ENCODE measurements around the gene DNAJC2.

DNAJC2 gene

GRCh38 chr7:103346396-103346795, 1.8 kb upstream of the DNAJC2 start:
- no peak for FAIRE-seq
- no peak for DNase-seq (ENCODE audit: insufficient read length, low spot score)
- TF ChIP-seq PAX5 (IDR thresholded peaks at IDR 0.05; ENCODE audit: insufficient read depth, low read length, severe bottlenecking) (no peak), POLR2AphosphoS5 (IDR thresholded peaks at IDR 0.05; ENCODE audit: low read depth, low read length) (no peak), TAF1 (IDR thresholded peaks at IDR 0.05; ENCODE audit: low read depth, low read length) (no peak), POLR2A (IDR thresholded peaks at IDR 0.05; ENCODE audit: low read depth, low read length) (no peak)

DNA sequence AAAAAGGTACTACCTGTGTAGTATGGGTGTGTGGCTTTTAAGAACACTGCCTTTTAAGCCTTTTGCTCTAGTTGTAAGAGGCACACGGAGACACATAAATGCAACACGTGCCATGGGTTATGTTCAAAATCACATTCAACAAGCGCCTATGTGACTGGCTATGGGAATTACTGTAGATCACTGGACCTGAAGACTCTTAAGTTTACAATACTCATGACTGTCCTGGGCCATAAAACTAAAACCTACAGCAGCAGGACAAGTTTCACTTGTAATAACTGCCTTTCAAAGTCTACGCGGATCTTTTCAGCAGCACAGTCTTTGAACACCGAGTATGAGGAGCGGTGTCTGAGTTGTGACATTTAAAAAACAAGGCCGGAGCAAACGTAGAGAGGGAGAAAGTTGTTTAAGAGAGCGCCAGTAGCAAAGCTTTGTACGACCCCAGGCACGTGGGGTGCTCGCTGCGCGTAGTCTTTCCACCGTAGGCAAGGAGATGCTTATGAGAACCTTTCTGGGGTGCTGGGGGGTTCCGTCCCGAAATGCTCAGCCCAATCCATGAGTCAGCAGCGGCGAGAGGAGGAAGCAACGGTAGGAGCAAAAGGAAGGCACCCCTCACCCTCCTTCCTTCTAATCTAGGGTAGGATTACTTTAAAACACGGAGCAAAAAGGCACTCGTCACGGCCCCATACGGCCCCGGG, 662 bp downstream of the DNAJC2 start:
- TF ChIP-seq TAF1 (IDR thresholded peaks at IDR 0.05; ENCODE audit: low read depth, low read length): no peak
- no peak for TF ChIP-seq PAX5 (IDR thresholded peaks at IDR 0.05; ENCODE audit: insufficient read depth, low read length, severe bottlenecking)
- peak; percentile 5 for FAIRE-seq
- peak; percentile 15 for DNase-seq (ENCODE audit: insufficient read length, low spot score)

DNA sequence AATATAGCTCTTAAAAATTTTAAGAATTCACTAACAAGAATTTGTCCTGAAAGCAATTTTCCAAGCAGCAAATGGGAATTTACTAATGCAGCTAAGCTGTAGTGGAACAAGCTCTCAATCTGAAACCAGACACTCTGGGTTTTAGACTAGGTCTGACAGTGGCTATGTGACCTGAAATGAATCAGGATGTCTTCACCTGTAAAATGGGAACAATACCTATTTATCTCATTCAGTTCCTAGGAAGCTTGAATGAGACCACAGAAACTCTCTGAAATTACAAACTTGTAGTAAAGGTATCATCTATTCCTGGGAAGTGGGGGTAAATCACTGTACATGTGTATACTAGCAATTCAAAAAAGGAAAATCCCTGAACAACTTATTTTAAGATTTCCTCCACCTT, 1.2 kb downstream of the DNAJC2 start:
- DNase-seq (ENCODE audit: insufficient read length, low spot score): no peak
- no peak for FAIRE-seq
- TF ChIP-seq PAX5 (IDR thresholded peaks at IDR 0.05; ENCODE audit: insufficient read depth, low read length, severe bottlenecking) (no peak), TAF1 (IDR thresholded peaks at IDR 0.05; ENCODE audit: low read depth, low read length) (no peak)

DNA sequence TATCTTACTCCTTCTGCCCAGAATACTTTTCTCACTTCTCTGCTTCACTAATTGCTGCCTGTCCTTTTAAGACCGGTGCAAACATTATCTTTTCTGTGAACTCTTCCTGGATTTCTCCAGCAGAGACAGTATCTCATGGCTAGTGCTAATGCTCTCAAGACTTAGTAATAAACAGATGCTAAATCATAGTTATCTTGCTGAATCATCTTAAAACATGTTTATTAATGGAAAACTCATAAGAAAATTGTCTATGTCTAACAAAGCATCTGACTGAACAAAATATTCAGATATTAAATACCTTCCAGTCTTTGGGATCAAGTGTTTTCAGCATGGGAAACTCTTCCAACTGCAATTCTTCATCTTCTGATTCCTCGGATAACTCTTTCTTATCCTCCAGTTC, 3.1 kb downstream of the DNAJC2 start:
- DNase-seq (ENCODE audit: insufficient read length, low spot score): no peak
- TF ChIP-seq POU2F2 (IDR thresholded peaks at IDR 0.05; ENCODE audit: low read depth, low read length): no peak
- no peak for TF ChIP-seq POLR2A (IDR thresholded peaks at IDR 0.05; ENCODE audit: low read depth, low read length)
- TF ChIP-seq TAF1 (IDR thresholded peaks at IDR 0.05; ENCODE audit: low read depth, low read length): no peak
- no peak for TF ChIP-seq POLR2AphosphoS5 (IDR thresholded peaks at IDR 0.05; ENCODE audit: low read depth, low read length)
- no peak for TF ChIP-seq SPI1 (IDR thresholded peaks at IDR 0.05; ENCODE audit: low read depth, low read length)
- no peak for TF ChIP-seq PAX5 (IDR thresholded peaks at IDR 0.05; ENCODE audit: insufficient read depth, low read length, severe bottlenecking)
- FAIRE-seq: no peak

DNA sequence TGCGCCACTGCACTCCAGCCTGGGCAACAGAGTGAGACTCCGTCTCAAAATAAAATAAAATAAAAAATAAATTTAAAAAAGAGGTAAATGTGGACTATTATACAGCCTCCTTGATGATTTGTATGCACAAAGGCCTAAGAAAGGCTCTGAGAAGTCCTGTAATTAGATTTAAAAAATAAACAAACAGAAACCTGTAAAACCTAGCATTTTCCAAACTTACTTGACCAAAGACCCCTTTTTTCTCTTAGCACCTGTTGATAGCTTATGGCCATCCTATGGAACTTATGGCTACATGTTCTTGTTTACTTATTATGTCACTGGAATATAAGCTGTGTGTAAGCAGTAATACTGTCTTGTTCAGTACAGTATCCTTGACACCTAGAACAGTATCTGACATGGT, 5.7 kb downstream of the DNAJC2 start:
- FAIRE-seq (no peak), DNase-seq (ENCODE audit: insufficient read length, low spot score) (no peak)
- no peak for TF ChIP-seq PAX5 (IDR thresholded peaks at IDR 0.05; ENCODE audit: insufficient read depth, low read length, severe bottlenecking)
- no peak for TF ChIP-seq SPI1 (IDR thresholded peaks at IDR 0.05; ENCODE audit: low read depth, low read length)
- TF ChIP-seq POU2F2 (IDR thresholded peaks at IDR 0.05; ENCODE audit: low read depth, low read length): no peak

- FAIRE-seq (no peak), DNase-seq (ENCODE audit: insufficient read length, low spot score) (no peak)
- TF ChIP-seq POLR2AphosphoS5 (IDR thresholded peaks at IDR 0.05; ENCODE audit: low read depth, low read length) (no peak), POU2F2 (IDR thresholded peaks at IDR 0.05; ENCODE audit: low read depth, low read length) (no peak)
These were observed 7.8 kb downstream of the DNAJC2 start for GRCh38 chr7:103336761-103337160.

DNA sequence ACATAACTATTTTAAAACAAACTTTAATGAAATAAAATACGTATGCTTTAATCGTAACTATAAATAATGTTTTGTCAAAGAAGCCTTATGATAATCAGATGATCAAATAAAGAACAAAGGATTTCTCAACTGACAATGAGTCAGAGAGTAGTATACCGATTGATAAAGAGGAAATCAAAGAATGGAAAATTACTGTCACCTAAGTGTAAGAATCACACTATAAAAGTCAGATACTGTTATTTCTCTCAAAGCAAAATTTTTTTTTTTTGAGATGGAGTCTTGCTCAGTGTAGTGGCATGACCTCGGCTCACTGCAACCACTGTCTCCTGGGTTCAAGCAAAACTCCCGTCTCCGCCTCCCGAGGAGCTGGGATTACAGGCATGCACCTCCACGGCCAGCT, 18.8 kb downstream of the DNAJC2 start:
- no peak for TF ChIP-seq POLR2A (IDR thresholded peaks at IDR 0.05; ENCODE audit: low read depth, low read length)
- TF ChIP-seq POU2F2 (IDR thresholded peaks at IDR 0.05; ENCODE audit: low read depth, low read length): no peak
- no peak for TF ChIP-seq PAX5 (IDR thresholded peaks at IDR 0.05; ENCODE audit: insufficient read depth, low read length, severe bottlenecking)
- no peak for TF ChIP-seq SPI1 (IDR thresholded peaks at IDR 0.05; ENCODE audit: low read depth, low read length)
- no peak for TF ChIP-seq TAF1 (IDR thresholded peaks at IDR 0.05; ENCODE audit: low read depth, low read length)
- no peak for TF ChIP-seq POLR2AphosphoS5 (IDR thresholded peaks at IDR 0.05; ENCODE audit: low read depth, low read length)

GRCh38 chr7:103317009-103317408, 27.6 kb downstream of the DNAJC2 start:
- TF ChIP-seq SPI1 (IDR thresholded peaks at IDR 0.05; ENCODE audit: low read depth, low read length) (no peak), POLR2AphosphoS5 (IDR thresholded peaks at IDR 0.05; ENCODE audit: low read depth, low read length) (no peak), PAX5 (IDR thresholded peaks at IDR 0.05; ENCODE audit: insufficient read depth, low read length, severe bottlenecking) (no peak), POLR2A (IDR thresholded peaks at IDR 0.05; ENCODE audit: low read depth, low read length) (no peak), TAF1 (IDR thresholded peaks at IDR 0.05; ENCODE audit: low read depth, low read length) (no peak), POU2F2 (IDR thresholded peaks at IDR 0.05; ENCODE audit: low read depth, low read length) (no peak)
- FAIRE-seq: peak; percentile 64
- no peak for DNase-seq (ENCODE audit: insufficient read length, low spot score)

More for the DNA sequence above, 18.8 kb downstream of the DNAJC2 start:
- DNase-seq (ENCODE audit: insufficient read length, low spot score) (no peak), FAIRE-seq (no peak)

DNA sequence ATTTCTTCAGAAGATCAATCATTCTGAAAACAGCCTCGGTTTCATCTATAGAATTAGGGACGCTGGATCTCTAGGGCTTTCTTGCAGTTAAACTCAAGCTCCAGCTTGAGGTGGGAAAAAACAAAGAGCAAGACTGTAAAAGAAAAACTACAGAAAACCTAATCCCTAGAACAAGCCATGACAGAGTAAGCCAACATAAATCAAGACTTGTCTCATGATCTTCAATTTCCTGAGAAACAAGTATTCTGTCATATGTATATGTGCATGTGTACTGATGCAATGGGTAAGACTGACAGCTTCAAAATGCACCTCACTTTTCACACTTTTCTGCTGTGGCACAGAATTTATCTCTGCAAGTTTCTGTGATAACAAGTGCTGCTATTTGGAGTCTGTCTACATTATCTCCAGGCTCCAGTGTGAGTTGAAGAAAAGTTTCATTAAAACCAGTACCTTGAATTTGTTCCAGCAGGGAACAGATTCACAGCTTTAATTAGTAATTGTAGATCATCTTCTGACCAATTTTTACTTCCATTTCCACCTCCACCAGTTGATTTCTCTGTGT, 28.1 kb downstream of the DNAJC2 start:
- DNase-seq (ENCODE audit: insufficient read length, low spot score): no peak
- TF ChIP-seq PAX5 (IDR thresholded peaks at IDR 0.05; ENCODE audit: insufficient read depth, low read length, severe bottlenecking): no peak
- no peak for TF ChIP-seq SPI1 (IDR thresholded peaks at IDR 0.05; ENCODE audit: low read depth, low read length)
- TF ChIP-seq POLR2A (IDR thresholded peaks at IDR 0.05; ENCODE audit: low read depth, low read length): no peak
- no peak for TF ChIP-seq POLR2AphosphoS5 (IDR thresholded peaks at IDR 0.05; ENCODE audit: low read depth, low read length)
- TF ChIP-seq TAF1 (IDR thresholded peaks at IDR 0.05; ENCODE audit: low read depth, low read length): no peak
- no peak for TF ChIP-seq POU2F2 (IDR thresholded peaks at IDR 0.05; ENCODE audit: low read depth, low read length)
- peak; percentile 57 for FAIRE-seq

DNA sequence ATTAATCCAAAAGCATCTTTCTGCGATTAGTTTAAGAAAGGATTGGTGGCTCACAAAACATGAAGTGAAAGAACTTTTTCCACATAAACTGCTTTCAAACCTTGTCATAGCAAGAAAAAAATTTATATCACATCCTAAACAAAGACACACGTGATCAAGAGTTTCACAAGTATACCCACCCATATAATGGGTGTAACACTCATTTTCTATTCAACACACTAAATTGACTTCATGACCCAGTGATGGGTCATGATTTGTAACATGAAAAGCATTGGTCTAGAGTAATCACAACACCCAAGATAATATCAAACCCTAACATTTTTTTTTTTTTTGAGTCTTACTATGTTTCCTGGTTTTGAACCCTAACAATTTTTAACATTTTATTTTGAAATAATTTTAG, 29.7 kb downstream of the DNAJC2 start:
- DNase-seq (ENCODE audit: insufficient read length, low spot score) (no peak), FAIRE-seq (peak; percentile 81)
- no peak for TF ChIP-seq POU2F2 (IDR thresholded peaks at IDR 0.05; ENCODE audit: low read depth, low read length)
- peak; percentile 35; the same call in 1 of the 2 replicates for TF ChIP-seq SPI1 (IDR thresholded peaks at IDR 0.05; ENCODE audit: low read depth, low read length)

All from GM12891 (cell line).